GM18526 (cell line): Measurements from ENCODE around the gene PHF5A.

Source experiments
- POLR2A ChIP-seq: IDR thresholded peaks from 3 replicates; pipeline ENCODE4 v1.6.1; 2011; ENCODE audit not compliant: insufficient read length; ENCODE audit errors: extremely low read depth

Gene PHF5A

GRCh38 chr22:41468381-41469217 lies at the start of gene PHF5A, which contains the start of gene ACO2:
PHF5A (minus strand) TSS chr22:41468692; CDS start chr22:41468653, 39 bp downstream.
ACO2 (plus strand) TSS chr22:41469117; CDS start chr22:41469147, 30 bp downstream.
- peak; percentile 63 for TF ChIP-seq POLR2A

- TF ChIP-seq POLR2A, result no peak
Measured at GRCh38 chr22:41518048-41518347, 49.5 kb upstream of the PHF5A start.

- TF ChIP-seq POLR2A, result no peak
Measured at GRCh38 chr22:41517172-41518047, 48.9 kb upstream of the PHF5A start.

- TF ChIP-seq POLR2A, result no peak
Measured at GRCh38 chr22:41516462-41516861, 48.0 kb upstream of the PHF5A start.

GRCh38 chr22:41513391-41513790 lies 44.9 kb upstream of the PHF5A start:
- no peak for TF ChIP-seq POLR2A

GRCh38 chr22:41512421-41513194 lies 44.1 kb upstream of the PHF5A start:
- TF ChIP-seq POLR2A, result no peak

- TF ChIP-seq POLR2A, result no peak
Measured at GRCh38 chr22:41511521-41511968, 43.1 kb upstream of the PHF5A start.

GRCh38 chr22:41508770-41509170 lies 40.3 kb upstream of the PHF5A start:
- TF ChIP-seq POLR2A, result no peak

GRCh38 chr22:41507330-41508063 lies 39.0 kb upstream of the PHF5A start:
- no peak for TF ChIP-seq POLR2A

- TF ChIP-seq POLR2A, result no peak
Measured at GRCh38 chr22:41505511-41506220, 37.2 kb upstream of the PHF5A start.

GRCh38 chr22:41504816-41505215 lies 36.3 kb upstream of the PHF5A start:
- no peak for TF ChIP-seq POLR2A

- no peak for TF ChIP-seq POLR2A
Measured at GRCh38 chr22:41504397-41504796, 35.9 kb upstream of the PHF5A start.

- TF ChIP-seq POLR2A, result no peak
Measured at GRCh38 chr22:41501209-41501608, 32.7 kb upstream of the PHF5A start.

- no peak for TF ChIP-seq POLR2A
Measured at GRCh38 chr22:41500303-41500702, 31.8 kb upstream of the PHF5A start.
